HG03378 (cell line): ENCODE data around the gene PSMD3.

Source experiments
- ATAC-seq: cut with Tn5 transposase; IDR thresholded peaks from one replicate; pipeline ENCODE4 v1.9.1; 2021; ENCODE audit warnings: mild to moderate bottlenecking, moderate library complexity; ENCODE audit not compliant: unreplicated experiment

PSMD3 gene

GRCh38 chr17:40020146-40020545, 39.5 kb downstream of the PSMD3 start:
- ATAC-seq, result no peak

- ATAC-seq, result no peak
Observed at GRCh38 chr17:40021451-40021971, 40.9 kb downstream of the PSMD3 start.

- no peak for ATAC-seq
Observed at GRCh38 chr17:40022497-40022896, 41.9 kb downstream of the PSMD3 start.

- ATAC-seq, result no peak
Observed at GRCh38 chr17:40022961-40023541, 42.4 kb downstream of the PSMD3 start.

- no peak for ATAC-seq
Observed at GRCh38 chr17:40023590-40024292, 43.1 kb downstream of the PSMD3 start.

GRCh38 chr17:40024901-40025300, 44.3 kb downstream of the PSMD3 start:
- ATAC-seq, result no peak

GRCh38 chr17:40025559-40025958, 45.0 kb downstream of the PSMD3 start:
- no peak for ATAC-seq

- ATAC-seq, result no peak
Observed at GRCh38 chr17:40025991-40026815, 45.6 kb downstream of the PSMD3 start.

GRCh38 chr17:40026816-40027613, 46.4 kb downstream of the PSMD3 start:
- no peak for ATAC-seq

- no peak for ATAC-seq
Observed at GRCh38 chr17:40027614-40028012, 47.0 kb downstream of the PSMD3 start.

- no peak for ATAC-seq
Observed at GRCh38 chr17:40028595-40028994, 48.0 kb downstream of the PSMD3 start.

- ATAC-seq, result no peak
Observed at GRCh38 chr17:40031706-40032105, 51.1 kb downstream of the PSMD3 start.

GRCh38 chr17:40032322-40033320, 52.0 kb downstream of the PSMD3 start:
- ATAC-seq, result no peak

GRCh38 chr17:40033339-40033738, 52.7 kb downstream of the PSMD3 start:
- ATAC-seq, result no peak

GRCh38 chr17:40034426-40035161, 54.0 kb downstream of the PSMD3 start:
- ATAC-seq, result no peak

GRCh38 chr17:40035162-40035559, 54.6 kb downstream of the PSMD3 start:
- no peak for ATAC-seq

GRCh38 chr17:40038882-40039513, 58.4 kb downstream of the PSMD3 start:
- ATAC-seq, result no peak

GRCh38 chr17:40041196-40041595, 60.6 kb downstream of the PSMD3 start:
- ATAC-seq, result no peak
